ENCODE data around the gene MAP4K4.

Gene MAP4K4

DNA sequence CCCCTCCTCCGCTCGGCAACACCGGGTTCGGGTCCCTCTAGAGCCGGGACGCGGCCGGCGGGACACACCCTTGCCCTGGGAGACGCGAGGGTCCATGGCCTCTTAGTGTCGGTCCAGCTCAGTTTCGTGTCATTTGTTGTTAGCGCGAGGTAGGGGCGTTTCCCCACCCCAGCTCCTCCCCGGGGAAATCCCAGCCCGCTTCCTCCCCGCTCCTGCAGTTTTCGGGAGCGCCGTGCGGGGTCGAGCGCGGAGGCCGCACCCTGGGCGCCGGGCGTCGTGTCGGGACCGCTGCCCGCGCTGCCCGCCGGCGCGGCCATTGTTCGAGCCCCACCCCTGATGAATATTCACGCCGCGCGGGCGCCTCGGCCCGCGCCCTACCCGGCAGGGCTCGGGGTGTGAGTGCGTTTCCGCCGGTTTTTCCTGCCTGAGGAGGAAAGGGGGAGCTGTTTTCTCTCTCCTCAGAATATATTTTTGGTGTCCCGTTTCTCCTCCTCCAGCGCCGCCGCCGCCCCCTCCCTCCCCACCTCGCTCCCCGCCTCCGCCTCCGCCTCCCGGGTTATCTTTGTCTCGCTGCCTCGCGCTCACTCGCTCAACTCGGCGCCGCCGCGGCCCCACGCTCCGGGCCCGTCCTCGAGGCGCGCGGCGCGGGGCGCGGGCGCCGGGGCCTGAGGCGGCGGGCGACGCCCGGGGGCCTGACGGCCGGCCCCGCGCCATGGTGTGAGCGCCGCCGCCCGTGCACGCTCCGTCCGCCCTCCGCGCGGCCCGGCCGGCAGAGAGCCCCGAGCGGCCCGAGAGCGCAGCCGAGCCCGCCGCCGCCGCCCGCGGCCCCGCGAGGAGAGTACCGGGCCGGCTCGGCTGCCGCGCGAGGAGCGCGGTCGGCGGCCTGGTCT lies at the start of gene MAP4K4:
MAP4K4 (plus strand) TSS at position 584 of the 890 bp plus-strand sequence. CDS start 374 bp downstream, outside the sequence.
- H3K9me3 Mint-ChIP-seq = peaks cover 5% of the 10 kb centered on the region
- H3K4me1 Mint-ChIP-seq = peaks cover 15% of the 10 kb centered on the region
- no peak within 1 kb of the TSS for H3K4me3 Mint-ChIP-seq
- H3K27ac Mint-ChIP-seq (ENCODE audit: low read depth) = peak within 1 kb of the TSS; percentile 41
- ATAC-seq (replicated peaks; ENCODE audit: extremely low read depth, poor library complexity, severe bottlenecking) (peak; percentile 50), DNase-seq (ENCODE audit: low spot score in 2 of 2) (peak; percentile 41 to 49)
- no peaks in the 10 kb centered on the region for H3K27me3 Mint-ChIP-seq
- H3K36me3 Mint-ChIP-seq (ENCODE audit: insufficient read depth) = peaks cover 1% of the 10 kb centered on the region

- Mint-ChIP-seq H3K27me3 (no peaks in the 10 kb centered on the region), H3K4me3 (no peak overlapping the region), H3K4me1 (peaks cover 7% of the 10 kb centered on the region), H3K27ac (ENCODE audit: low read depth) (no peak overlapping the region), H3K9me3 (no peaks in the 10 kb centered on the region), H3K36me3 (ENCODE audit: insufficient read depth) (peaks cover 2% of the 10 kb centered on the region)
- ATAC-seq (replicated peaks; ENCODE audit: extremely low read depth, poor library complexity, severe bottlenecking) (no peak), DNase-seq (ENCODE audit: low spot score in 2 of 2) (no peak)
These were observed 44.0 kb upstream of the MAP4K4 start for GRCh38 chr2:101653469-101653868.

DNA sequence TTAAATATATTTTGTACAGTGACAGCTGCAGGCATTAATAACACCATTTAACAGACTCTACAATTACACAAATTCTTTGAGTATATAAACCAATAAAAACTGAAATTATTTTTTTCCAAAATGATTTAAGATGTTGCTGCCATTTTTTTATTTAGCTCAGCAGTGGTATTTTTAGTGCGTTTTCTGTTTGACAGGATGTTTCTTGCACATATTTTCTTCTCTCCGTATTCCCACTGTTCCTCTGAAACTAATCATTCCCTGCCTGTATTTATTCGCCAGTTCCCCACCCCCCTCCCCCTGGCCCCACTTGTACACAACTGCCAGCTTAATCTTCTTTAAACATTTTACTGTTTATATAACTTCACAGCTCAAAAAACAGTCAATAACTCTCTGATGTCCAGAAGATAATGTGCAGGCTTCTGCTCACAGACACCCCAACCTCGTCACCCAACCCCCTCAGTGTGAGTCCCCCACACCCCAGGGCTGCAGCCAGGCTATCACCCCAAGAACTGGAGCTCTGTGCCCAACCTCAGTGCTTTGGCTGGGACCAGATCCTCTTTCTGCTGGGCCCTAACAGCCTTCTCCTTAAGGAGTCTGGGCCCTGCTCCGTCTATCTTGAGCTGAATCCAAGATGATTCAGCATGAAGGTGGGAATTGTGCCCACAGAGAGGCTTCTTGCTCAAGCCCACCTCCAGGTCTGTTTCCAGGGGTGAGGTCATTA lies 41.6 kb upstream of the MAP4K4 start:
- DNase-seq (ENCODE audit: low spot score in 2 of 2) = no peak
- H3K27ac Mint-ChIP-seq (ENCODE audit: low read depth) = no peak overlapping the region
- H3K4me3 Mint-ChIP-seq = no peak overlapping the region
- peaks cover 2% of the 10 kb centered on the region for H3K36me3 Mint-ChIP-seq (ENCODE audit: insufficient read depth)
- peaks cover 7% of the 10 kb centered on the region for H3K4me1 Mint-ChIP-seq
- no peak for ATAC-seq (replicated peaks; ENCODE audit: extremely low read depth, poor library complexity, severe bottlenecking)
- no peaks in the 10 kb centered on the region for H3K9me3 Mint-ChIP-seq
- no peaks in the 10 kb centered on the region for H3K27me3 Mint-ChIP-seq

DNA sequence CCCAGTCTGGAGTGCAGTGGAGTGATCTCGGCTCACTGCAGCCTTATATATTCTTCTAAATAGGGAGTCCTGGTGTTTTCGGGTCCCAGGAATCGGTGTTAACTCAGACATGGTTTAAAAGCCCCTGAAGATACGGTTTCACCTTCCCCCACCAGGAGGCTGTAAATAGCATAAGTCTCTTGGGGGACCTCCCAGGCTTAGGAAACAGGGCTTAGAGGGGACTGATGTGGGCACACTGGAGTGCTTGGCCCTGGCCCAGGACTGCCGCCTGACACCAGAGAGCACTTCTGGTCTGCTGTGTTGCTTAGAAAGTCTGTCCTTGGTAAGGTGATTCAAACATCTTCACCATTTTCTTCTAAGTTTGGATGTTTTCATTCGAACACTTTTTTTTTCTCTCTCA lies 39.7 kb upstream of the MAP4K4 start:
- DNase-seq (ENCODE audit: low spot score in 2 of 2) = no peak
- no peak for ATAC-seq (replicated peaks; ENCODE audit: extremely low read depth, poor library complexity, severe bottlenecking)
- no peaks in the 10 kb centered on the region for H3K4me1 Mint-ChIP-seq
- no peaks in the 10 kb centered on the region for H3K9me3 Mint-ChIP-seq
- H3K36me3 Mint-ChIP-seq (ENCODE audit: insufficient read depth) = no peaks in the 10 kb centered on the region
- H3K4me3 Mint-ChIP-seq = no peak overlapping the region
- H3K27ac Mint-ChIP-seq (ENCODE audit: low read depth) = no peak overlapping the region
- no peaks in the 10 kb centered on the region for H3K27me3 Mint-ChIP-seq

DNA sequence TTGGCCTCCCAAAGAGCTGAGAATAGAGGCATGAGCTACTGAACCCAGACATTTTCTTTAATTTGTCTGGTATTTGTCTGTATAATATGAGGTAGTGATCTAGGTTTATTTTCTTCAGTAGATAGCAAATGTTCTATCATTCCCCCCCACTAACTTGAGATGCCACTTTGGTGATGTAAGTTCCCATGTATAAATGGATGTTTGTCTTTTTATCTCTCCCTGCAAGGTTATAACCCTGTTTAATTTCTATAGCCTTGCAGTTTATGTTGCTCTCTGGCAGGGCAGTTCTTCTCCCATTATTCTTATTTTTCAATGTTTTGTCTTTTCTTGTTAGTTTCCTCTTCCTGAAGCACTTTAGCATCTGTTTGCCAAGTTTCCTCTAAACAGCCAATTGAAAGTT lies 39.1 kb upstream of the MAP4K4 start:
- no peak overlapping the region for H3K4me3 Mint-ChIP-seq
- H3K4me1 Mint-ChIP-seq = no peaks in the 10 kb centered on the region
- ATAC-seq (replicated peaks; ENCODE audit: extremely low read depth, poor library complexity, severe bottlenecking) = no peak
- no peaks in the 10 kb centered on the region for H3K9me3 Mint-ChIP-seq
- no peak overlapping the region for H3K27ac Mint-ChIP-seq (ENCODE audit: low read depth)
- H3K36me3 Mint-ChIP-seq (ENCODE audit: insufficient read depth) = no peaks in the 10 kb centered on the region
- no peaks in the 10 kb centered on the region for H3K27me3 Mint-ChIP-seq
- no peak for DNase-seq (ENCODE audit: low spot score in 2 of 2)

DNA sequence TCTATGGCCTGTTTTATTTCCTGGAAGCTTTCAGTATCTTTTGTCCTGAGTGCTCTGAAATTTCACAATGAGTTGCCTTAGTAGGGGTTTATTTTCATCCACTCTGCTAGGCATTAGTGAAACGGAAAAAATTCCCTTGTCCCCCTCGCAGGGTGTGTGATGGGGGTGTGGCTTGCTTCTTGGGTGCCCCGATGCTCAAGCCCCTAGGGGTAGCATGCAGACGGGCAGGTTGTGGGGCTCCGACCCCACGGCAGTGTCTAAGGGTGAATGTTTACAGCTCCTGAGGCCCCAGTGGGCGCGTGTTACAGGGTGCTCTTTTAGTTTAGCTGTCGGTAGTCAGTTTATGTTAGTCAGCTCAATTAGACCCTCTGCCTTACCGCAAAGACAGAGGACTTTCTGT lies 32.2 kb upstream of the MAP4K4 start:
- no peak overlapping the region for H3K27ac Mint-ChIP-seq (ENCODE audit: low read depth)
- no peak for ATAC-seq (replicated peaks; ENCODE audit: extremely low read depth, poor library complexity, severe bottlenecking)
- no peak overlapping the region for H3K4me3 Mint-ChIP-seq

GRCh38 chr2:101667823-101668222 lies 29.7 kb upstream of the MAP4K4 start:
- DNase-seq (ENCODE audit: low spot score in 2 of 2) (no peak), ATAC-seq (replicated peaks; ENCODE audit: extremely low read depth, poor library complexity, severe bottlenecking) (no peak)
- no peaks in the 10 kb centered on the region for H3K27me3 Mint-ChIP-seq
- no peaks in the 10 kb centered on the region for H3K4me1 Mint-ChIP-seq
- H3K27ac Mint-ChIP-seq (ENCODE audit: low read depth) = no peak overlapping the region
- no peaks in the 10 kb centered on the region for H3K9me3 Mint-ChIP-seq
- H3K4me3 Mint-ChIP-seq = no peak overlapping the region
- H3K36me3 Mint-ChIP-seq (ENCODE audit: insufficient read depth) = no peaks in the 10 kb centered on the region

More for the DNA sequence above, 32.2 kb upstream of the MAP4K4 start:
- Mint-ChIP-seq H3K4me1 (no peaks in the 10 kb centered on the region), H3K27me3 (no peaks in the 10 kb centered on the region), H3K36me3 (ENCODE audit: insufficient read depth) (no peaks in the 10 kb centered on the region), H3K9me3 (no peaks in the 10 kb centered on the region)
- DNase-seq (ENCODE audit: low spot score in 2 of 2) = no peak

GRCh38 chr2:101672047-101672446 lies 25.5 kb upstream of the MAP4K4 start:
- DNase-seq (ENCODE audit: low spot score in 2 of 2) (no peak), ATAC-seq (replicated peaks; ENCODE audit: extremely low read depth, poor library complexity, severe bottlenecking) (no peak)
- Mint-ChIP-seq H3K4me1 (no peaks in the 10 kb centered on the region), H3K36me3 (ENCODE audit: insufficient read depth) (peaks cover 2% of the 10 kb centered on the region), H3K27ac (ENCODE audit: low read depth) (no peak overlapping the region), H3K27me3 (no peaks in the 10 kb centered on the region), H3K4me3 (no peak overlapping the region), H3K9me3 (no peaks in the 10 kb centered on the region)

DNA sequence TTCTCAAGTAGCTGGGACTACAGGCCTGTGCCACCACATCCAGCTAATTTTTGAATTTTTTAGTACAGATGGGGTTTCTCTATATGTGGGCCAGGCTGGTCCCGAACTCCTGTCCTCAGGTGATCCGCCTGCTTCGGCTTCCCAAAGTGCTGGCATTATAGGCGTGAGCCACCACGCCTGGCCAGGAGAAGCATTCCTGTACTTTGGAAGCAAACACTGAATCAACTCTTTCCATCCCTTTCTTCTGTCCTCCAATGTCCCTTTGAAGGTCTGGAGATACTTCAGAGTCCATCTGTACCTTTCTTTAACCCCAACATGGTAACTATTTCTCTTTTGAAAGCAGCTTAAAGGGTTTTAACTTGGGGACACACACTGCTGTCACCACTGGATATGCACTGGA lies 23.6 kb upstream of the MAP4K4 start:
- Mint-ChIP-seq H3K27ac (ENCODE audit: low read depth) (no peak overlapping the region), H3K36me3 (ENCODE audit: insufficient read depth) (peaks cover 2% of the 10 kb centered on the region), H3K4me3 (no peak overlapping the region), H3K27me3 (no peaks in the 10 kb centered on the region), H3K4me1 (no peaks in the 10 kb centered on the region), H3K9me3 (no peaks in the 10 kb centered on the region)
- ATAC-seq (replicated peaks; ENCODE audit: extremely low read depth, poor library complexity, severe bottlenecking) = no peak
- no peak for DNase-seq (ENCODE audit: low spot score in 2 of 2)

GRCh38 chr2:101675512-101675911 lies 22.0 kb upstream of the MAP4K4 start:
- Mint-ChIP-seq H3K27me3 (no peaks in the 10 kb centered on the region), H3K27ac (ENCODE audit: low read depth) (no peak overlapping the region), H3K4me1 (no peaks in the 10 kb centered on the region), H3K36me3 (ENCODE audit: insufficient read depth) (peaks cover 2% of the 10 kb centered on the region), H3K4me3 (no peak overlapping the region), H3K9me3 (no peaks in the 10 kb centered on the region)
- no peak for DNase-seq (ENCODE audit: low spot score in 2 of 2)
- no peak for ATAC-seq (replicated peaks; ENCODE audit: extremely low read depth, poor library complexity, severe bottlenecking)

- Mint-ChIP-seq H3K4me1 (no peaks in the 10 kb centered on the region), H3K27ac (ENCODE audit: low read depth) (no peak overlapping the region), H3K4me3 (no peak overlapping the region), H3K36me3 (ENCODE audit: insufficient read depth) (peaks cover 2% of the 10 kb centered on the region), H3K9me3 (no peaks in the 10 kb centered on the region), H3K27me3 (no peaks in the 10 kb centered on the region)
- ATAC-seq (replicated peaks; ENCODE audit: extremely low read depth, poor library complexity, severe bottlenecking) (no peak), DNase-seq (ENCODE audit: low spot score in 2 of 2) (no peak)
These were observed 20.8 kb upstream of the MAP4K4 start for GRCh38 chr2:101676674-101677073.

- Mint-ChIP-seq H3K4me3 (no peak overlapping the region), H3K36me3 (ENCODE audit: insufficient read depth) (peaks cover 2% of the 10 kb centered on the region), H3K4me1 (no peaks in the 10 kb centered on the region), H3K27ac (ENCODE audit: low read depth) (no peak overlapping the region), H3K9me3 (no peaks in the 10 kb centered on the region), H3K27me3 (no peaks in the 10 kb centered on the region)
- ATAC-seq (replicated peaks; ENCODE audit: extremely low read depth, poor library complexity, severe bottlenecking) (no peak), DNase-seq (ENCODE audit: low spot score in 2 of 2) (no peak)
These were observed 19.8 kb upstream of the MAP4K4 start for GRCh38 chr2:101677658-101678057.

- Mint-ChIP-seq H3K36me3 (ENCODE audit: insufficient read depth) (peaks cover 2% of the 10 kb centered on the region), H3K27me3 (no peaks in the 10 kb centered on the region), H3K4me1 (no peaks in the 10 kb centered on the region), H3K9me3 (no peaks in the 10 kb centered on the region), H3K4me3 (no peak overlapping the region), H3K27ac (ENCODE audit: low read depth) (no peak overlapping the region)
- DNase-seq (ENCODE audit: low spot score in 2 of 2) (no peak), ATAC-seq (replicated peaks; ENCODE audit: extremely low read depth, poor library complexity, severe bottlenecking) (no peak)
These were observed 19.1 kb upstream of the MAP4K4 start for GRCh38 chr2:101678379-101678778.
